H1 (cell line): ENCODE data around the gene SFR1. TPM values are rescaled to one million over a fixed set of nuclear protein-coding genes. Genes with fewer than 3 reads are reported as not detected.

Experiments
- CBX5 ChIP-seq: fragments of 300-800, 300-1000 bp; sonication (generic); IDR thresholded peaks from 2 replicates; pipeline ENCODE4 v1.7.1; 2016; ENCODE audit warnings: antibody characterized with exemption, low read length, low read depth
- EP300 ChIP-seq, 2 experiments: IDR thresholded peaks; 1 replicate in 1 of 2; 2 replicates in 1 of 2; pipeline ENCODE4 v1.6.1; 2011 to 2012; ENCODE audit warnings: low read depth in 2 of 2, low read length in 2 of 2, mild to moderate bottlenecking in 2 of 2, borderline replicate concordance in 1 of 2, inconsistent platforms in 1 of 2, moderate library complexity in 1 of 2
- SAP30 ChIP-seq: fragments of 300-600 bp; sonication (generic); IDR thresholded peaks from 2 replicates; pipeline ENCODE4 v1.7.1; 2012; ENCODE audit warnings: low read length, moderate library complexity, mild to moderate bottlenecking, inconsistent platforms; ENCODE audit not compliant: insufficient read depth, insufficient replicate concordance
- SIN3A ChIP-seq, 2 experiments: IDR thresholded peaks in 1 of 2; conservative IDR thresholded peaks in 1 of 2; 2 replicates each; pipeline ENCODE4 v1.6.1; 2011 to 2012; ENCODE audit warnings: low read length in 2 of 2, improper control_type of control experiment in 1 of 2, low read depth in 1 of 2, mild to moderate bottlenecking in 1 of 2
- SP1 ChIP-seq: IDR thresholded peaks from 2 replicates; pipeline ENCODE4 v1.6.1; 2011; ENCODE audit warnings: low read depth, low read length
- YY1 ChIP-seq: IDR thresholded peaks from 2 replicates; pipeline ENCODE4 v1.6.1; 2011; ENCODE audit warnings: low read depth, mild to moderate bottlenecking, low read length
- polyA plus RNA-seq, 7 experiments: library from polyadenylated mRNA; depleted of rRNA in 3 of 7; stranded (reverse) in 5 of 7; unstranded in 2 of 7; fragments of >200 nt in 5 of 7; fragments of 200-250 nt in 2 of 7; gene quantifications; 1 replicate in 5 of 7; 2 replicates in 1 of 7; 4 replicates in 1 of 7; pipeline versions ENCODE4 v1.2.1 to v1.2.3, GENCODE V29; 2011 to 2013; ENCODE audit warnings: missing spikeins in 2 of 7, mixed read lengths in 2 of 7
- total RNA-seq: library from RNA; stranded (reverse); fragmentation: NEBNext Ultra II Directional; extraction: Animal tissue kit (Norgen Biotek cat#: 25700); gene quantifications from 2 replicates; pipeline ENCODE4 v1.2.1, GENCODE V29; 2021

Gene SFR1
- total and polyA plus RNA-seq, 2 of the 8 experiments (the other 6 are each of a cell fraction or from before 2014, with no cell fraction given): 3.4 to 7.7 TPM

DNA sequence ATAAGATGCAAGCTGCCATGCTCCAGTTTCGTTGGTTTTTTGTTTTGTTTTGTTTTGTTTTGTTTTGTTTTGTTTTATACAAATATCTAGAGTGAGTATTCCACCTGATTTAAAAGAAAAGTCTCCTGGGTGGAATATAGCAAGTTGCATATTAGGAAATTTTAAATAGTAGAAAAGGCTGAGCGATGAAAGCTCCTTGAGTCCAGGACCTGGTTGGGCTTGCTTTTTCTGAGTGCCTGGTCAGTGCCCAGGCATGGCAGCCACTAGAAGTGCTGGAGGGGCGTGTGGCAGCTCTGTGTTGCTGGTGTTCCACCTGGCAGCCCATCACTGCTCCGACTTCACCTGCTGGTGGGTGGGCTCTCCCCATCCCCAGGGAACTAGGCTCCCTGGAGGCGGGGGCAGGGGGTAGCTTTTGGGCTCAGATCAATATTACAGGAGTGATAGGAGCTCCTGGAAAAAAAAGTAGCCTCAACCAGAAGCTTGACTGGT, 44.3 kb upstream of the SFR1 start (continued):
- TF ChIP-seq EP300 (IDR thresholded peaks at IDR 0.05; ENCODE audit: borderline replicate concordance in 1 of 2, low read depth in 2 of 2, low read length in 2 of 2) (no peak), CBX5 (no peak), SIN3A (conservative IDR thresholded peaks at IDR 0.05 in 1 of 2, IDR thresholded peaks at IDR 0.05 in 1 of 2; ENCODE audit: low read depth in 1 of 2, low read length in 2 of 2) (no peak), SP1 (no peak), SAP30 (no peak), YY1 (no peak)
